Ascending aorta (tissue), 2 donors: ENCODE results near the gene PICALM. TPM values are rescaled to one million over a fixed set of nuclear protein-coding genes. Genes with fewer than 3 reads are reported as not detected.
A peak's percentile ranks its signal among the peaks of the same experiment; 100 is the strongest.
"Not testable (repeated sequence)": the region's sequence is repeated elsewhere in the genome, so short reads cannot be mapped to it uniquely, and the experiment has no call there.

ENCODE experiments used
- DNase-seq, 2 donors: peaks; one replicate each; pipeline ENCODE4 v3.0.0-alpha.2; 2019; ENCODE audit warnings: low spot score in 2 of 2
- H3K27ac ChIP-seq, 2 donors: fragments of 200-600 bp; sonication (generic); one replicate each; pipeline ENCODE4 v1.5.1; 2016 to 2017; ENCODE audit warnings: mild to moderate bottlenecking in 1 of 2
- H3K27me3 ChIP-seq: fragments of 200-600 bp; sonication (generic); one replicate; pipeline ENCODE4 v1.5.1; 2017
- H3K36me3 ChIP-seq, 2 donors: fragments of 200-600 bp; sonication (generic); one replicate each; pipeline ENCODE4 v1.5.1; 2016
- H3K4me1 ChIP-seq, 2 donors: fragments of 200-600 bp; sonication (generic); one replicate each; pipeline ENCODE4 v1.5.1; 2016 to 2017; ENCODE audit warnings: mild to moderate bottlenecking in 1 of 2
- H3K4me3 ChIP-seq, 2 donors: fragments of 200-600 bp; sonication (generic); one replicate each; pipeline ENCODE4 v1.5.1; 2016 to 2017; ENCODE audit warnings: mild to moderate bottlenecking in 1 of 2
- H3K9me3 ChIP-seq, 2 donors: fragments of 200-600 bp; sonication (generic); one replicate each; pipeline ENCODE4 v1.5.1; 2016
- intact Hi-C: fragments of 100-400 bp; cut with DNase I; formaldehyde crosslinking; loops from one replicate; pipeline ENCODE4 v1.15.1; 2023
- total RNA-seq: library from RNA; depleted of rRNA; stranded (reverse); fragments of >200 nt; gene quantifications from one replicate; pipeline ENCODE4 v1.1.0, GENCODE V29; 2016
- TF ChIP-seq, protein P1 (sequence below), 3 experiments: fragments of 200-600 bp in 2 of 3; fragments of 450-650 bp in 1 of 3; sonication (generic) in 2 of 3; IDR thresholded peaks; one replicate each; pipeline ENCODE4 v1.5.1; 2016 to 2019; ENCODE audit warnings: antibody characterized with exemption in 3 of 3, mild to moderate bottlenecking in 1 of 3, moderate library complexity in 1 of 3

The PICALM gene
- total RNA-seq, 1 donor from 2014 or later = 158 TPM

- TF ChIP-seq, protein P1, sequence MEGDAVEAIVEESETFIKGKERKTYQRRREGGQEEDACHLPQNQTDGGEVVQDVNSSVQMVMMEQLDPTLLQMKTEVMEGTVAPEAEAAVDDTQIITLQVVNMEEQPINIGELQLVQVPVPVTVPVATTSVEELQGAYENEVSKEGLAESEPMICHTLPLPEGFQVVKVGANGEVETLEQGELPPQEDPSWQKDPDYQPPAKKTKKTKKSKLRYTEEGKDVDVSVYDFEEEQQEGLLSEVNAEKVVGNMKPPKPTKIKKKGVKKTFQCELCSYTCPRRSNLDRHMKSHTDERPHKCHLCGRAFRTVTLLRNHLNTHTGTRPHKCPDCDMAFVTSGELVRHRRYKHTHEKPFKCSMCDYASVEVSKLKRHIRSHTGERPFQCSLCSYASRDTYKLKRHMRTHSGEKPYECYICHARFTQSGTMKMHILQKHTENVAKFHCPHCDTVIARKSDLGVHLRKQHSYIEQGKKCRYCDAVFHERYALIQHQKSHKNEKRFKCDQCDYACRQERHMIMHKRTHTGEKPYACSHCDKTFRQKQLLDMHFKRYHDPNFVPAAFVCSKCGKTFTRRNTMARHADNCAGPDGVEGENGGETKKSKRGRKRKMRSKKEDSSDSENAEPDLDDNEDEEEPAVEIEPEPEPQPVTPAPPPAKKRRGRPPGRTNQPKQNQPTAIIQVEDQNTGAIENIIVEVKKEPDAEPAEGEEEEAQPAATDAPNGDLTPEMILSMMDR (IDR thresholded peaks at IDR 0.05) = no peak
- Histone ChIP-seq H3K27me3 (no peaks in the 10 kb centered on the region), H3K4me3 (no peak overlapping the region), H3K36me3 (no peaks in the 10 kb centered on the region), H3K4me1 (peaks cover 0 to 12% of the 10 kb centered on the region in 2 donors), H3K9me3 (no peaks in the 10 kb centered on the region), H3K27ac (peak overlapping the region; percentile 76 to 77)
- no peak for DNase-seq
- intact Hi-C loops = loop anchor here (1.0 to 2.0 kb wide), 3 partner anchors 22 to 83 kb away; partner anchors contain the start of gene PICALM
These were observed 22.2 kb upstream of the PICALM start for GRCh38 chr11:86091086-86091485.

GRCh38 chr11:86089659-86090058 lies 20.8 kb upstream of the PICALM start:
- Histone ChIP-seq H3K36me3 (no peaks in the 10 kb centered on the region), H3K27me3 (no peaks in the 10 kb centered on the region), H3K4me1 (peaks cover 0 to 12% of the 10 kb centered on the region in 2 donors), H3K27ac (no peak overlapping the region), H3K4me3 (no peak overlapping the region), H3K9me3 (no peaks in the 10 kb centered on the region)
- DNase-seq = no peak
- intact Hi-C loops = loop anchor here (2.0 kb wide), 1 partner anchor 47 kb away; no protein-coding TSS in a partner anchor
- TF ChIP-seq, protein P1 (IDR thresholded peaks at IDR 0.05) = no peak

- H3K27me3 ChIP-seq, H3K36me3 ChIP-seq, H3K27ac ChIP-seq, H3K9me3 ChIP-seq, H3K4me3 ChIP-seq, intact Hi-C loops, DNase-seq: not testable (repeated sequence)
- peaks cover 0 to 12% of the 10 kb centered on the region in 2 donors for H3K4me1 ChIP-seq
These were observed 18.8 kb upstream of the PICALM start for GRCh38 chr11:86087688-86088087.

GRCh38 chr11:86087256-86087655 lies 18.4 kb upstream of the PICALM start:
- intact Hi-C loops = no loop called here
- no peak overlapping the region for H3K27ac ChIP-seq
- no peak for DNase-seq
- no peaks in the 10 kb centered on the region for H3K9me3 ChIP-seq
- H3K27me3 ChIP-seq = no peaks in the 10 kb centered on the region
- TF ChIP-seq, protein P1 (IDR thresholded peaks at IDR 0.05) = no peak
- H3K4me3 ChIP-seq = no peak overlapping the region
- H3K4me1 ChIP-seq = peaks cover 0 to 12% of the 10 kb centered on the region in 2 donors
- H3K36me3 ChIP-seq = no peaks in the 10 kb centered on the region

GRCh38 chr11:86081455-86081854 lies 12.6 kb upstream of the PICALM start:
- H3K27ac ChIP-seq = no peak overlapping the region
- TF ChIP-seq, protein P1 (IDR thresholded peaks at IDR 0.05) = no peak
- H3K4me3 ChIP-seq = no peak overlapping the region
- H3K36me3 ChIP-seq = no peaks in the 10 kb centered on the region
- intact Hi-C loops = no loop called here
- no peak for DNase-seq
- H3K9me3 ChIP-seq = no peaks in the 10 kb centered on the region
- no peaks in the 10 kb centered on the region for H3K27me3 ChIP-seq
- no peaks in the 10 kb centered on the region for H3K4me1 ChIP-seq

DNA sequence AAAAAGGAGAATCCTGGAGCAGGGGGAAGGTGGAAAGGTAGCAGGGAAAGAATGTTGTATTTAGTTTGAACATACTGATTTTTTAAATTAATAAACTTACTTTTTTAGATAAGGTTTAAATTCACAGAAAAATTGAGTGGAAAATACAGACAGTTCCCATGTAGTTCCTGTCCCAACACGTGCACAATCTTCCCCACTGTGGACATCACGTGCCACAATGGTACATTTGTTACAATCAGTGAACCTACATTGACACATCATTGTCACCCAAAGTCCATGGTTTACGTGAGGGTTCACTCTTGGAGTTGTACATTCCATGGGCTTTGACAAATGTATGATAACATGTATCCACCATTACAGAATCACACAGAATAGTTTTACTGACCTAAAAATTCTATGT lies 10.5 kb upstream of the PICALM start:
- Histone ChIP-seq H3K36me3 (no peaks in the 10 kb centered on the region), H3K9me3 (no peaks in the 10 kb centered on the region), H3K4me1 (no peaks in the 10 kb centered on the region), H3K4me3 (no peak overlapping the region), H3K27me3 (no peaks in the 10 kb centered on the region), H3K27ac (no peak overlapping the region)
- DNase-seq = no peak
- TF ChIP-seq, protein P1 (IDR thresholded peaks at IDR 0.05) = no peak
- intact Hi-C loops = no loop called here
